HL-60 (cell line): ENCODE measurements around the gene R3HCC1L.

Experiments
- REST ChIP-seq: IDR thresholded peaks from 2 replicates; pipeline ENCODE4 v1.6.1; 2012; ENCODE audit warnings: low read depth; ENCODE audit not compliant: insufficient replicate concordance
- TF ChIP-seq, protein P1 (sequence below): IDR thresholded peaks from one replicate; pipeline ENCODE4 v1.5.1; 2011; ENCODE audit warnings: low read length, control low read depth, inconsistent platforms; ENCODE audit not compliant: insufficient read depth

- no peak for TF ChIP-seq REST
- TF ChIP-seq, protein P1, sequence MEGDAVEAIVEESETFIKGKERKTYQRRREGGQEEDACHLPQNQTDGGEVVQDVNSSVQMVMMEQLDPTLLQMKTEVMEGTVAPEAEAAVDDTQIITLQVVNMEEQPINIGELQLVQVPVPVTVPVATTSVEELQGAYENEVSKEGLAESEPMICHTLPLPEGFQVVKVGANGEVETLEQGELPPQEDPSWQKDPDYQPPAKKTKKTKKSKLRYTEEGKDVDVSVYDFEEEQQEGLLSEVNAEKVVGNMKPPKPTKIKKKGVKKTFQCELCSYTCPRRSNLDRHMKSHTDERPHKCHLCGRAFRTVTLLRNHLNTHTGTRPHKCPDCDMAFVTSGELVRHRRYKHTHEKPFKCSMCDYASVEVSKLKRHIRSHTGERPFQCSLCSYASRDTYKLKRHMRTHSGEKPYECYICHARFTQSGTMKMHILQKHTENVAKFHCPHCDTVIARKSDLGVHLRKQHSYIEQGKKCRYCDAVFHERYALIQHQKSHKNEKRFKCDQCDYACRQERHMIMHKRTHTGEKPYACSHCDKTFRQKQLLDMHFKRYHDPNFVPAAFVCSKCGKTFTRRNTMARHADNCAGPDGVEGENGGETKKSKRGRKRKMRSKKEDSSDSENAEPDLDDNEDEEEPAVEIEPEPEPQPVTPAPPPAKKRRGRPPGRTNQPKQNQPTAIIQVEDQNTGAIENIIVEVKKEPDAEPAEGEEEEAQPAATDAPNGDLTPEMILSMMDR = no peak
These were observed 15.4 kb downstream of the R3HCC1L start for GRCh38 chr10:98149858-98150257.
